Stimulated activated CD4-positive, alpha-beta T cell treated with anti-CD3 and anti-CD28 coated beads, Interleukin-15, amount 100 ng/mL, for 48 hours (primary cell): ENCODE measurements around the gene MARK4.
"Not testable (repeated sequence)": the region's sequence is repeated elsewhere in the genome, so short reads cannot be mapped to it uniquely, and the experiment has no call there.

Experiments
- DNase-seq, 2 donors: peaks; one replicate each; pipeline ENCODE4 v3.0.0-alpha.2; 2020; ENCODE audit warnings: low read depth in 2 of 2

The MARK4 gene

GRCh38 chr19:45250832-45251451 lies at the start of gene MARK4:
TSS of gene MARK4 (plus strand) at chr19:45251271. CDS start at chr19:45251589, 318 bp downstream.
- DNase-seq, result peak; percentile 12 to 27

GRCh38 chr19:45202637-45203036 lies 48.4 kb upstream of the MARK4 start:
- no peak for DNase-seq

GRCh38 chr19:45205810-45206209 lies 45.3 kb upstream of the MARK4 start:
- DNase-seq, result no peak

- no peak for DNase-seq
These were observed 44.7 kb upstream of the MARK4 start for GRCh38 chr19:45206328-45206727.

- no peak for DNase-seq
These were observed 39.2 kb upstream of the MARK4 start for GRCh38 chr19:45211751-45212381.

- DNase-seq, result no peak
These were observed 38.0 kb upstream of the MARK4 start for GRCh38 chr19:45213031-45213430.

GRCh38 chr19:45215391-45216191 lies 35.5 kb upstream of the MARK4 start:
- no peak for DNase-seq

- no peak for DNase-seq
These were observed 34.4 kb upstream of the MARK4 start for GRCh38 chr19:45216667-45217066.

GRCh38 chr19:45217193-45217956 lies 33.7 kb upstream of the MARK4 start:
- no peak for DNase-seq

GRCh38 chr19:45217957-45218334 lies 33.1 kb upstream of the MARK4 start:
- DNase-seq, result no peak

- DNase-seq, result no peak
These were observed 32.6 kb upstream of the MARK4 start for GRCh38 chr19:45218426-45218825.

GRCh38 chr19:45218911-45219743 lies 31.9 kb upstream of the MARK4 start:
- no peak for DNase-seq

GRCh38 chr19:45222724-45223123 lies 28.3 kb upstream of the MARK4 start:
- DNase-seq, result no peak

- no peak for DNase-seq
These were observed 27.2 kb upstream of the MARK4 start for GRCh38 chr19:45223879-45224278.

GRCh38 chr19:45224645-45225044 lies 26.4 kb upstream of the MARK4 start:
- DNase-seq, result no peak

- DNase-seq, result not testable (repeated sequence)
These were observed 22.0 kb upstream of the MARK4 start for GRCh38 chr19:45229056-45229455.

- no peak for DNase-seq
These were observed 19.2 kb upstream of the MARK4 start for GRCh38 chr19:45231891-45232290.

GRCh38 chr19:45234089-45234869 lies 16.8 kb upstream of the MARK4 start:
- DNase-seq, result no peak

- DNase-seq, result no peak
These were observed 15.6 kb upstream of the MARK4 start for GRCh38 chr19:45235485-45235884.

- DNase-seq, result no peak
These were observed 12.5 kb upstream of the MARK4 start for GRCh38 chr19:45238556-45238955.
